Measurements from ENCODE around the gene A2M. TPM values are rescaled to one million over a fixed set of nuclear protein-coding genes. Genes with fewer than 3 reads are reported as not detected.

A2M gene
- total RNA-seq, 4 donors from 2014 or later: 66.2 to 136 (median 96.5) TPM

GRCh38 chr12:9066755-9067423, 48.8 kb downstream of the A2M start:
- Histone ChIP-seq H3K27me3 (no peaks in the 10 kb centered on the region), H3K4me3 (no peak overlapping the region), H3K4me1 (peaks cover 5 to 14% (median 6%) of the 10 kb centered on the region in 4 donors), H3K27ac (no peak overlapping the region), H3K36me3 (peaks cover 0 to under 1% (median 0%) of the 10 kb centered on the region in 4 donors), H3K9me3 (no peaks in the 10 kb centered on the region)
- TF ChIP-seq POLR2AphosphoS5 (IDR thresholded peaks at IDR 0.05) (no peak), CTCF (IDR thresholded peaks at IDR 0.05) (no peak), EP300 (IDR thresholded peaks at IDR 0.05; ENCODE audit: low read depth) (no peak), POLR2A (IDR thresholded peaks at IDR 0.05) (no peak)
- 71 to 75% methylated on average over 3 of the region's 3 CpGs for WGBS, 2 donors (ENCODE audit: low coverage in 1 of 2)
- in situ Hi-C loops (cut with MboI; ENCODE audit: low pct_ligation_motif_present in 1 of 4, low pct_unique_long_range_greater_than_20kb in 1 of 4, low sequenced_read_pairs in 3 of 4) (loop anchor here in 1 of 4 donors (25.0 kb wide), 1 partner anchor 380 kb away; the partner anchor contains the start of gene RIMKLB), intact Hi-C loops (cut with DNase I; ENCODE audit: low total_unique reads) (no loop called here)
- no peak for DNase-seq

- Histone ChIP-seq H3K36me3 (no peaks in the 10 kb centered on the region), H3K4me1 (peaks cover 5 to 14% (median 6%) of the 10 kb centered on the region in 4 donors), H3K27me3 (no peaks in the 10 kb centered on the region), H3K9me3 (no peaks in the 10 kb centered on the region), H3K4me3 (no peak overlapping the region), H3K27ac (no peak overlapping the region)
- TF ChIP-seq CTCF (IDR thresholded peaks at IDR 0.05) (no peak), POLR2A (IDR thresholded peaks at IDR 0.05) (no peak), POLR2AphosphoS5 (IDR thresholded peaks at IDR 0.05) (no peak), EP300 (IDR thresholded peaks at IDR 0.05; ENCODE audit: low read depth) (no peak)
- DNase-seq: no peak
- in situ Hi-C loops (cut with MboI; ENCODE audit: low pct_ligation_motif_present in 1 of 4, low pct_unique_long_range_greater_than_20kb in 1 of 4, low sequenced_read_pairs in 3 of 4) (loop anchor here in 1 of 4 donors (25.0 kb wide), 1 partner anchor 379 kb away; the partner anchor contains the start of gene RIMKLB), intact Hi-C loops (cut with DNase I; ENCODE audit: low total_unique reads) (no loop called here)
- 95% methylated on average over 8 of the region's 9 CpGs; no CpG with 5 or more reads in 1 of the 2 donors for WGBS, 2 donors (ENCODE audit: low coverage in 1 of 2)
Observed at GRCh38 chr12:9066183-9066623, 49.5 kb downstream of the A2M start.

DNA sequence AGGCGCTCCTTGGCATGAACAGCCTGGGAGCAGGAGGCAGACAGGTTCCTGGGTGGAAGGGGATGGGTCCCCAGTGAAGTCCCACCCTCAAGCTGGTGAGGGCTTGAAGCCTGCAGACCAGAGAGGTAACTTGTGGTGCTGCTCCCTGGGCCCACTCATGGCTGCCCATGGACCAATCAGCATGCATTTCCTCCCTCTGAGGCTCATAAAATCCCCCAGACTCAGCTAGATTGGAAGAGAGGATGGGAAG, 50.2 kb downstream of the A2M start:
- in situ Hi-C loops (cut with MboI; ENCODE audit: low pct_ligation_motif_present in 1 of 4, low pct_unique_long_range_greater_than_20kb in 1 of 4, low sequenced_read_pairs in 3 of 4): loop anchor here in 1 of 4 donors (25.0 kb wide), 1 partner anchor 378 kb away; the partner anchor contains the start of gene RIMKLB
- Histone ChIP-seq H3K27me3 (no peaks in the 10 kb centered on the region), H3K27ac (peak overlapping the region; percentile 91 to 94 (median 93)), H3K4me1 (peaks cover 5 to 14% (median 6%) of the 10 kb centered on the region in 4 donors), H3K4me3 (peak overlapping the region in 3 of 4 donors; percentile 71 to 85 (median 71)), H3K36me3 (no peaks in the 10 kb centered on the region), H3K9me3 (no peaks in the 10 kb centered on the region)
- no peak for DNase-seq
- no peak for TF ChIP-seq POLR2A (IDR thresholded peaks at IDR 0.05)
- TF ChIP-seq POLR2AphosphoS5 (IDR thresholded peaks at IDR 0.05): no peak
- TF ChIP-seq EP300 (IDR thresholded peaks at IDR 0.05; ENCODE audit: low read depth): no peak
- no peak for TF ChIP-seq CTCF (IDR thresholded peaks at IDR 0.05)
- intact Hi-C loops (cut with DNase I; ENCODE audit: low total_unique reads): no loop called here
- 80% methylated on average over 1 of the region's 1 CpG; no CpG with 5 or more reads in 1 of the 2 donors for WGBS, 2 donors (ENCODE audit: low coverage in 1 of 2)

DNA sequence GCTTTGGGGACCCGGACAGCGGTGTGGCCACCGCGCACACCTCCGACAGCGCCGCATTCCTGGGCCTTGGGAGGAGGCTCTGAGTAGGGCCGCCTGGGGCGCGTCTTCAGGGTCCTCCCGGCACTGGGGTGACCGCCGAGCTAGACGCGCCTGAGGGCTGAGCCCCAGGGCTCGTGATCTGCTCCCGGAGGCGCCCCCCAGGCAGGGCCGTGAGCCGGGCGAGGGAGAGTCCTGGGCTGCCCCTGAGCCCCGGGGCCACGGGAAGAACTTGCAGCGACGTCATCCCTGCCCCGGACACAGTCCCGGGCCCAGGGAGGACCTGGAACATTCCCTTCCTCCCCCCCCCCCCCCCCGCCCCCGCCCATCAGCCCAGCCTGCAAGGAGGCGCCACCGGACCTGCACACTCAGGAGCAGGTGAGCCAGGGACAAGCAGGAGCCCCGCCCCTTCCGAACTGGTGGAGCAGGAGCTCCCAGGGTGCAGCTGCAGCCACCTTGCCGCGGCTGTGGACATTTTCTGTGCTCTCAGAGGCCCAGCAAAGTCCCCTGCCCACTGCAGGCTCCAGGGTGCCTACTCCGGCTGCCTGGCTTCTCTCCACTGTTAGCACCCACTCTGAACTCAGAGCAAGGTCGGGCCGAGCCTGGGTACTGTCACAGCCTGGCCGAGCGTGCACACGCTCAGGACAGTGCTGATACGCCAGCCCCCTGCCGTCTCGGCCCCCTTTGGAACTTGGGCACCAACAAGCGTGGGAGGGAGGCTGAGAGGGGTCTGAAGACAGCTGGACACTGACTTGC, 50.7 kb downstream of the A2M start:
- Histone ChIP-seq H3K9me3 (no peaks in the 10 kb centered on the region), H3K27ac (peak overlapping the region; percentile 91 to 94 (median 93)), H3K36me3 (no peaks in the 10 kb centered on the region), H3K27me3 (no peaks in the 10 kb centered on the region), H3K4me3 (peak overlapping the region; percentile 71 to 85 (median 73)), H3K4me1 (peaks cover 5 to 14% (median 6%) of the 10 kb centered on the region in 4 donors)
- in situ Hi-C loops (cut with MboI; ENCODE audit: low pct_ligation_motif_present in 1 of 4, low pct_unique_long_range_greater_than_20kb in 1 of 4, low sequenced_read_pairs in 3 of 4): loop anchor here in 1 of 4 donors (25.0 kb wide), 1 partner anchor 378 kb away; the partner anchor contains the start of gene RIMKLB
- intact Hi-C loops (cut with DNase I; ENCODE audit: low total_unique reads): no loop called here
- TF ChIP-seq EP300 (IDR thresholded peaks at IDR 0.05; ENCODE audit: low read depth) (no peak), CTCF (IDR thresholded peaks at IDR 0.05) (no peak), POLR2A (IDR thresholded peaks at IDR 0.05) (peak; percentile 83), POLR2AphosphoS5 (IDR thresholded peaks at IDR 0.05) (peak; percentile 85 to 91 (median 90))
- DNase-seq: peak; percentile 87
- WGBS, 2 donors (ENCODE audit: low coverage in 1 of 2): 15% methylated on average over 15 of the region's 45 CpGs; no CpG with 5 or more reads in 1 of the 2 donors

Data from transverse colon (tissue), 4 donors.